ENCODE results near the gene MTUS2. TPM values are rescaled to one million over a fixed set of nuclear protein-coding genes. Genes with fewer than 3 reads are reported as not detected.

The MTUS2 gene
- total and polyA plus RNA-seq, 2 of the 8 experiments (the other 6 are each of a cell fraction or from before 2014, with no cell fraction given), result 0.18 to 0.80 TPM

- H3K18ac ChIP-seq (ENCODE audit: extremely low read depth, low read length), result no peak overlapping the region
- H3K23me2 ChIP-seq (ENCODE audit: low read depth, low read length), result no peaks in the 10 kb centered on the region
- no peak overlapping the region for H3K4me3 ChIP-seq (ENCODE audit: extremely low read depth in 1 of 4, insufficient read depth in 2 of 4, low read depth in 3 of 4, low read length in 4 of 4)
- DNase-seq (ENCODE audit: low read depth in 1 of 2, low spot score in 2 of 2), result no peak
- no peak overlapping the region for H2AFZ ChIP-seq (ENCODE audit: low read length)
- no peak for FAIRE-seq
- no peak overlapping the region for H3K4ac ChIP-seq (replicated peaks; ENCODE audit: insufficient read length, low read depth, low read length)
- H3K27me3 ChIP-seq (replicated peaks in 1 of 4; ENCODE audit: control insufficient read depth in 3 of 4, extremely low read depth in 1 of 4, insufficient read depth in 3 of 4, low read length in 3 of 4), result no peaks in the 10 kb centered on the region
- no peak overlapping the region for H3K56ac ChIP-seq (replicated peaks; ENCODE audit: insufficient read length, low read depth, low read length)
- H4K20me1 ChIP-seq (replicated peaks in 1 of 2; ENCODE audit: control insufficient read depth in 1 of 2, insufficient read depth in 2 of 2, low read length in 2 of 2), result no peaks in the 10 kb centered on the region
- no peak overlapping the region for H3K14ac ChIP-seq (ENCODE audit: insufficient read length)
- H3K36me3 ChIP-seq (ENCODE audit: control insufficient read depth in 2 of 4, insufficient read depth in 4 of 4, low read length in 3 of 4), result no peaks in the 10 kb centered on the region
- no peak overlapping the region for H3K23ac ChIP-seq (ENCODE audit: insufficient read length)
- no peak overlapping the region for H2AK5ac ChIP-seq (ENCODE audit: low read depth, low read length)
- H4K5ac ChIP-seq (ENCODE audit: insufficient read length, low read depth, low read length), result no peak overlapping the region
- H3K9me3 ChIP-seq (ENCODE audit: insufficient read depth in 2 of 2, low read depth in 1 of 2, low read length in 1 of 2), result no peaks in the 10 kb centered on the region
- no peak overlapping the region; the same call in 1 of the 2 replicates for H2BK12ac ChIP-seq (ENCODE audit: low read depth, low read length)
- no peak overlapping the region for H3K27ac ChIP-seq (ENCODE audit: low read depth, low read length)
- H2BK15ac ChIP-seq (ENCODE audit: low read length), result no peak overlapping the region
- H3K4me1 ChIP-seq (replicated peaks in 1 of 4; ENCODE audit: control insufficient read depth in 3 of 4, insufficient read depth in 4 of 4, low read length in 3 of 4), result peaks cover 2 to 9% (median 5%) of the 10 kb centered on the region in 4 experiments
- CTCF ChIA-PET (ENCODE audit: partially characterized antibody), result interaction anchor here (1.4 to 3.5 kb wide), 5 partner anchors 10 to 225 kb away, joined by 4 to 25 read pairs (median 7); no protein-coding TSS in a partner anchor
- 90% methylated on average over 15 of the region's 15 CpGs; no CpG with 5 or more reads in 1 of the 2 experiments for WGBS, 2 experiments (ENCODE audit: extremely low coverage in 1 of 2, insufficient coverage in 1 of 2, insufficient read length in 1 of 2, insufficient replicate concordance in 2 of 2, low coverage in 1 of 2, low lambda C conversion rate in 2 of 2, missing lambda C conversion rate in 1 of 2)
- no peak overlapping the region for H3K4me2 ChIP-seq (ENCODE audit: insufficient read depth in 1 of 2, low read depth in 2 of 2, low read length in 2 of 2)
- peak overlapping the region; percentile 31; the same call in 1 of the 2 replicates for H4K8ac ChIP-seq (ENCODE audit: extremely low read depth, insufficient read depth, low read length)
- H3K79me1 ChIP-seq (ENCODE audit: low read depth, low read length), result no peaks in the 10 kb centered on the region
- no peak overlapping the region for H2BK120ac ChIP-seq (replicated peaks; ENCODE audit: low read depth, low read length)
- H3K79me2 ChIP-seq (ENCODE audit: control insufficient read depth in 1 of 2, insufficient read depth in 2 of 2, low read length in 2 of 2), result no peaks in the 10 kb centered on the region
- H2BK20ac ChIP-seq (ENCODE audit: low read length), result no peak overlapping the region
- POLR2A ChIA-PET (ENCODE audit: partially characterized antibody), result interaction anchor here (1.6 kb wide), 1 partner anchor 10 kb away, joined by 4 read pairs; no protein-coding TSS in a partner anchor
- no peak overlapping the region for H4K91ac ChIP-seq (replicated peaks; ENCODE audit: insufficient read length, low read length)
- H3K9ac ChIP-seq (replicated peaks in 1 of 4; ENCODE audit: extremely low read depth in 1 of 4, low read depth in 3 of 4, low read length in 3 of 4), result no peak overlapping the region
- H2BK5ac ChIP-seq (ENCODE audit: low read depth, low read length), result no peak overlapping the region
- TF ChIP-seq NRF1 (IDR thresholded peaks at IDR 0.05; ENCODE audit: low read depth, low read length) (no peak), TEAD4 (IDR thresholded peaks at IDR 0.05; ENCODE audit: low read depth, low read length) (no peak), ATF2 (IDR thresholded peaks at IDR 0.05; ENCODE audit: low read length) (no peak), KDM1A (IDR thresholded peaks at IDR 0.05; ENCODE audit: borderline replicate concordance, low read length) (no peak), CTCF (IDR thresholded peaks at IDR 0.05; ENCODE audit: control extremely low read depth in 1 of 3, insufficient read depth in 1 of 3, low read depth in 1 of 3, low read length in 3 of 3) (no peak), NANOG (IDR thresholded peaks at IDR 0.05; ENCODE audit: insufficient read depth, low read depth, low read length, poor library complexity, severe bottlenecking) (no peak), E2F6 (IDR thresholded peaks at IDR 0.05) (no peak), JUND (IDR thresholded peaks at IDR 0.05; ENCODE audit: low read length) (no peak), SP2 (IDR thresholded peaks at IDR 0.05; ENCODE audit: low read length) (no peak)
Measured at GRCh38 chr13:29483211-29483610, 663.1 kb downstream of the MTUS2 start.
